K562 (cell line): ENCODE data around the gene DPYSL4.

Source experiments
- EZH2 ChIP-seq: IDR thresholded peaks from 2 replicates; pipeline ENCODE4 v1.6.1; 2012; ENCODE audit warnings: low read depth, mild to moderate bottlenecking, inconsistent platforms, low read length, borderline replicate concordance
- FOXM1 ChIP-seq, 2 experiments: fragments of 450-650 bp in 1 of 2; sonication (generic) in 1 of 2; formaldehyde crosslinking in 1 of 2; IDR thresholded peaks; 2 replicates each; pipeline versions ENCODE4 v1.6.1 to v1.9.0; 2017 to 2022; ENCODE audit warnings: low read depth in 2 of 2, mild to moderate bottlenecking in 2 of 2, missing genetic modification reagents in 1 of 2, moderate library complexity in 1 of 2
- POLR2A ChIP-seq: fragments of 450-650 bp; conservative IDR thresholded peaks from 2 replicates; pipeline ENCODE4 v1.6.1; 2016
- SMARCA5 ChIP-seq: fragments of 450-650 bp; IDR thresholded peaks from 2 replicates; pipeline ENCODE4 v1.6.1; 2016
- SMARCB1 ChIP-seq: IDR thresholded peaks from 2 replicates; pipeline ENCODE4 v1.6.1; 2011; ENCODE audit warnings: improper control_type of control experiment, low read depth; ENCODE audit not compliant: insufficient read length
- TFAM ChIP-seq: fragments of 250-450 bp; sonication (Bioruptor Pico); conservative IDR thresholded peaks from 2 replicates; pipeline ENCODE4 v1.5.0; 2021; ENCODE audit warnings: mild to moderate bottlenecking, moderate library complexity

DNA sequence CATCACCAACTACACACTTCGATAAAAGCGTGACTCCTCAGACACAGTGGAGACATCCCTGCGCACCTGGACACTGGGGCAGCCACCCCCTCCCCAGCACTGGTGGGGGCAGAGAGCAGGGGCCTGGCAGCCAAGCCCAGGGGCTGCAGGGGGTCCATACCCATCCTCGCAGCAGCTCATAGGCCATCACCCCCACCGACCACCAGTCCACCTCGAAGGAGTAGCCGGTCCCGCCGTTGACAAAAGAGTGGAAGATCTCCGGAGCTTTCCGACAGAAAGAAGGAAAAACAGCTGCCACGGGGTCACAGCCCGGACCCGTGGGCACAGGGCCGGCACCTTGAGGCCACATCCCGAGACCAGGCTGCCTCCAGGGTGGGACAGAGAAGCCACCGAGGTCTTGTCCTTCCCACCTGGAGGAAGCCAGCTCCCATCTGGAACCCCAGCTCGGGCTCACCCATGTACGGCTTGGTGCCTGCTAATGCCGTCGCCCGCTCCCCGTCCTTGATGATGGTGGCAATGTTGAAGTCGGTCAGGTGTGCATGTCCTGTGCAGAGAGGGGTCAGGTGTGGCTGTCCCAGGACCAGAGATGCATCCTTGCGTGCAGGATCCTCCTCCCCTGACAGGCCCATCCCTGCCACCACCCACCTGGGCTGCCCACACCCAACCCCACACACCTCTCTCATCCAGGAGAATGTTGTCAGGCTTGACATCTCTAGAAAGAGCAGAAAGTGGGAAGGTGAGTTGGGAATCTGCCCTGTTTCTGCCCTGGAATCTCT, 38.5 kb downstream of the DPYSL4 start:
- TF ChIP-seq SMARCA5 = no peak
- no peak for TF ChIP-seq EZH2
- TF ChIP-seq SMARCB1 = no peak
- no peak for TF ChIP-seq FOXM1 (IDR thresholded peaks at IDR 0.05; ENCODE audit: low read depth)
- TF ChIP-seq FOXM1 (CRISPR knock-in tag; IDR thresholded peaks at IDR 0.05; ENCODE audit: low read depth) = no peak
- TF ChIP-seq POLR2A = no peak
- no peak for TF ChIP-seq TFAM (CRISPR knock-in tag)
